HEK293 (cell line): ENCODE results near the gene TPBGL.

Source experiments
- YY1 ChIP-seq: fragments of 450-650 bp; formaldehyde crosslinking; IDR thresholded peaks from 2 replicates; pipeline ENCODE4 v1.5.1; 2018; ENCODE audit warnings: missing biosample characterization, missing genetic modification characterization
- ZNF24 ChIP-seq: fragments of 450-650 bp; formaldehyde crosslinking; IDR thresholded peaks from 2 replicates; pipeline ENCODE4 v1.5.1; 2016; ENCODE audit warnings: missing biosample characterization, missing genetic modification characterization
- ZNF274 ChIP-seq, 2 experiments: fragments of 200-500 bp in 1 of 2; fragments of 450-650 bp in 1 of 2; sonication (Bioruptor generic) in 1 of 2; formaldehyde crosslinking in 1 of 2; IDR thresholded peaks; 2 replicates each; pipeline versions ENCODE4 v1.5.1 to v1.6.1; 2014 to 2016; ENCODE audit warnings: borderline replicate concordance in 1 of 2, inconsistent platforms in 1 of 2, low read length in 1 of 2, missing biosample characterization in 1 of 2, missing genetic modification characterization in 1 of 2
- ZNF366 ChIP-seq: fragments of 450-650 bp; formaldehyde crosslinking; conservative IDR thresholded peaks from 2 replicates; pipeline ENCODE4 v1.5.1; 2016; ENCODE audit warnings: missing biosample characterization, missing genetic modification characterization
- ZNF837 ChIP-seq: fragments of 450-650 bp; formaldehyde crosslinking; IDR thresholded peaks from 2 replicates; pipeline ENCODE4 v1.5.1; 2016; ENCODE audit warnings: missing biosample characterization, missing genetic modification characterization
- TF ChIP-seq, protein P1 (sequence below): fragments of 450-650 bp; formaldehyde crosslinking; IDR thresholded peaks from 2 replicates; pipeline ENCODE4 v1.5.1; 2016; ENCODE audit warnings: missing biosample characterization, missing genetic modification characterization
- TF ChIP-seq, protein P2 (sequence below): fragments of 450-650 bp; IDR thresholded peaks from 2 replicates; pipeline ENCODE4 v1.5.1; 2018; ENCODE audit warnings: missing biosample characterization, mild to moderate bottlenecking, missing genetic modification characterization
- TF ChIP-seq, protein P3 (sequence below): fragments of 450-650 bp; formaldehyde crosslinking; IDR thresholded peaks from 2 replicates; pipeline ENCODE4 v1.5.1; 2016; ENCODE audit warnings: missing biosample characterization, missing genetic modification characterization
- TF ChIP-seq, protein P4 (sequence below): fragments of 450-650 bp; formaldehyde crosslinking; IDR thresholded peaks from 2 replicates; pipeline ENCODE4 v1.5.1; 2016; ENCODE audit warnings: missing biosample characterization, missing genetic modification characterization, low read depth
- TF ChIP-seq, protein P5 (sequence below): fragments of 450-650 bp; formaldehyde crosslinking; IDR thresholded peaks from 2 replicates; pipeline ENCODE4 v1.5.1; 2016; ENCODE audit warnings: missing biosample characterization, missing genetic modification characterization

DNA sequence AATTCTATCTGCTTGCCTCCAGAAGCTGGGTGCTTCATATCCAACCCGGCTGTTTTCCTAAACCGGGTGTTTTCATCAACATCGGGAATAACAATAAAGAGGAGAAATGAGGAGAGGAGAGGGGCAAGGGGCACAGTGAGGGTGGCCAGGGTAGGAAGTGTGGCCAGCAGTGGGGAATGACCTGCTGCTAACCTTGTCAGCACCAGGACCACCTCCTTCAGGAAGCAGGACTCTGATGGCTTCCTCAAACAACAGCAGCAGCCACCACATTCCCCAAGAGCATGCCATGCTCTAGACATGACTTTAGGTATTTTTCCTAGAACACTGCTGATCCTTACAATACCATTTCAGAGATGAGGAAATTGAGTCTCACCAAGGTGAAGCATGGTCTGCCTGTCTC, 52.4 kb downstream of the TPBGL start:
- TF ChIP-seq ZNF837 (tag by site-specific recombination) (no peak), ZNF366 (tag by site-specific recombination) (no peak), ZNF274 (IDR thresholded peaks at IDR 0.05; ENCODE audit: low read length) (no peak), ZNF274 (tag by site-specific recombination; IDR thresholded peaks at IDR 0.05; ENCODE audit: borderline replicate concordance) (no peak), YY1 (tag by site-specific recombination) (no peak), ZNF24 (no peak)
- TF ChIP-seq, protein P1, sequence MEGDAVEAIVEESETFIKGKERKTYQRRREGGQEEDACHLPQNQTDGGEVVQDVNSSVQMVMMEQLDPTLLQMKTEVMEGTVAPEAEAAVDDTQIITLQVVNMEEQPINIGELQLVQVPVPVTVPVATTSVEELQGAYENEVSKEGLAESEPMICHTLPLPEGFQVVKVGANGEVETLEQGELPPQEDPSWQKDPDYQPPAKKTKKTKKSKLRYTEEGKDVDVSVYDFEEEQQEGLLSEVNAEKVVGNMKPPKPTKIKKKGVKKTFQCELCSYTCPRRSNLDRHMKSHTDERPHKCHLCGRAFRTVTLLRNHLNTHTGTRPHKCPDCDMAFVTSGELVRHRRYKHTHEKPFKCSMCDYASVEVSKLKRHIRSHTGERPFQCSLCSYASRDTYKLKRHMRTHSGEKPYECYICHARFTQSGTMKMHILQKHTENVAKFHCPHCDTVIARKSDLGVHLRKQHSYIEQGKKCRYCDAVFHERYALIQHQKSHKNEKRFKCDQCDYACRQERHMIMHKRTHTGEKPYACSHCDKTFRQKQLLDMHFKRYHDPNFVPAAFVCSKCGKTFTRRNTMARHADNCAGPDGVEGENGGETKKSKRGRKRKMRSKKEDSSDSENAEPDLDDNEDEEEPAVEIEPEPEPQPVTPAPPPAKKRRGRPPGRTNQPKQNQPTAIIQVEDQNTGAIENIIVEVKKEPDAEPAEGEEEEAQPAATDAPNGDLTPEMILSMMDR, result no peak
- TF ChIP-seq, protein P2, sequence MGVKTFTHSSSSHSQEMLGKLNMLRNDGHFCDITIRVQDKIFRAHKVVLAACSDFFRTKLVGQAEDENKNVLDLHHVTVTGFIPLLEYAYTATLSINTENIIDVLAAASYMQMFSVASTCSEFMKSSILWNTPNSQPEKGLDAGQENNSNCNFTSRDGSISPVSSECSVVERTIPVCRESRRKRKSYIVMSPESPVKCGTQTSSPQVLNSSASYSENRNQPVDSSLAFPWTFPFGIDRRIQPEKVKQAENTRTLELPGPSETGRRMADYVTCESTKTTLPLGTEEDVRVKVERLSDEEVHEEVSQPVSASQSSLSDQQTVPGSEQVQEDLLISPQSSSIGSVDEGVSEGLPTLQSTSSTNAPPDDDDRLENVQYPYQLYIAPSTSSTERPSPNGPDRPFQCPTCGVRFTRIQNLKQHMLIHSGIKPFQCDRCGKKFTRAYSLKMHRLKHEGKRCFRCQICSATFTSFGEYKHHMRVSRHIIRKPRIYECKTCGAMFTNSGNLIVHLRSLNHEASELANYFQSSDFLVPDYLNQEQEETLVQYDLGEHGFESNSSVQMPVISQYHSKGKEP (tag by site-specific recombination), result no peak
- TF ChIP-seq, protein P3, sequence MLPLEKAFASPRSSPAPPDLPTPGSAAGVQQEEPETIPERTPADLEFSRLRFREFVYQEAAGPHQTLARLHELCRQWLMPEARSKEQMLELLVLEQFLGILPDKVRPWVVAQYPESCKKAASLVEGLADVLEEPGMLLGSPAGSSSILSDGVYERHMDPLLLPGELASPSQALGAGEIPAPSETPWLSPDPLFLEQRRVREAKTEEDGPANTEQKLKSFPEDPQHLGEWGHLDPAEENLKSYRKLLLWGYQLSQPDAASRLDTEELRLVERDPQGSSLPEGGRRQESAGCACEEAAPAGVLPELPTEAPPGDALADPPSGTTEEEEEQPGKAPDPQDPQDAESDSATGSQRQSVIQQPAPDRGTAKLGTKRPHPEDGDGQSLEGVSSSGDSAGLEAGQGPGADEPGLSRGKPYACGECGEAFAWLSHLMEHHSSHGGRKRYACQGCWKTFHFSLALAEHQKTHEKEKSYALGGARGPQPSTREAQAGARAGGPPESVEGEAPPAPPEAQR (tag by site-specific recombination), result no peak
- TF ChIP-seq, protein P4, sequence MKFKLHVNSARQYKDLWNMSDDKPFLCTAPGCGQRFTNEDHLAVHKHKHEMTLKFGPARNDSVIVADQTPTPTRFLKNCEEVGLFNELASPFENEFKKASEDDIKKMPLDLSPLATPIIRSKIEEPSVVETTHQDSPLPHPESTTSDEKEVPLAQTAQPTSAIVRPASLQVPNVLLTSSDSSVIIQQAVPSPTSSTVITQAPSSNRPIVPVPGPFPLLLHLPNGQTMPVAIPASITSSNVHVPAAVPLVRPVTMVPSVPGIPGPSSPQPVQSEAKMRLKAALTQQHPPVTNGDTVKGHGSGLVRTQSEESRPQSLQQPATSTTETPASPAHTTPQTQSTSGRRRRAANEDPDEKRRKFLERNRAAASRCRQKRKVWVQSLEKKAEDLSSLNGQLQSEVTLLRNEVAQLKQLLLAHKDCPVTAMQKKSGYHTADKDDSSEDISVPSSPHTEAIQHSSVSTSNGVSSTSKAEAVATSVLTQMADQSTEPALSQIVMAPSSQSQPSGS (tag by site-specific recombination), result no peak
- TF ChIP-seq, protein P5, sequence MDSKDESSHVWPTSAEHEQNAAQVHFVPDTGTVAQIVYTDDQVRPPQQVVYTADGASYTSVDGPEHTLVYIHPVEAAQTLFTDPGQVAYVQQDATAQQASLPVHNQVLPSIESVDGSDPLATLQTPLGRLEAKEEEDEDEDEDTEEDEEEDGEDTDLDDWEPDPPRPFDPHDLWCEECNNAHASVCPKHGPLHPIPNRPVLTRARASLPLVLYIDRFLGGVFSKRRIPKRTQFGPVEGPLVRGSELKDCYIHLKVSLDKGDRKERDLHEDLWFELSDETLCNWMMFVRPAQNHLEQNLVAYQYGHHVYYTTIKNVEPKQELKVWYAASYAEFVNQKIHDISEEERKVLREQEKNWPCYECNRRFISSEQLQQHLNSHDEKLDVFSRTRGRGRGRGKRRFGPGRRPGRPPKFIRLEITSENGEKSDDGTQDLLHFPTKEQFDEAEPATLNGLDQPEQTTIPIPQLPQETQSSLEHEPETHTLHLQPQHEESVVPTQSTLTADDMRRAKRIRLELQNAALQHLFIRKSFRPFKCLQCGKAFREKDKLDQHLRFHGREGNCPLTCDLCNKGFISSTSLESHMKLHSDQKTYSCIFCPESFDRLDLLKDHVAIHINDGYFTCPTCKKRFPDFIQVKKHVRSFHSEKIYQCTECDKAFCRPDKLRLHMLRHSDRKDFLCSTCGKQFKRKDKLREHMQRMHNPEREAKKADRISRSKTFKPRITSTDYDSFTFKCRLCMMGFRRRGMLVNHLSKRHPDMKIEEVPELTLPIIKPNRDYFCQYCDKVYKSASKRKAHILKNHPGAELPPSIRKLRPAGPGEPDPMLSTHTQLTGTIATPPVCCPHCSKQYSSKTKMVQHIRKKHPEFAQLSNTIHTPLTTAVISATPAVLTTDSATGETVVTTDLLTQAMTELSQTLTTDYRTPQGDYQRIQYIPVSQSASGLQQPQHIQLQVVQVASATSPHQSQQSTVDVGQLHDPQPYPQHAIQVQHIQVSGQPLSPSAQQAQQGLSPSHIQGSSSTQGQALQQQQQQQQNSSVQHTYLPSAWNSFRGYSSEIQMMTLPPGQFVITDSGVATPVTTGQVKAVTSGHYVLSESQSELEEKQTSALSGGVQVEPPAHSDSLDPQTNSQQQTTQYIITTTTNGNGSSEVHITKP (tag by site-specific recombination), result no peak
